Stomach (tissue), 9 donors: ENCODE data around the gene OGFOD1. TPM values are rescaled to one million over a fixed set of nuclear protein-coding genes. Genes with fewer than 3 reads are reported as not detected.

Experiments used
- DNase-seq, 2 donors: peaks; one replicate each; pipeline versions ENCODE4 v3.0.0 to v3.0.0-alpha.2; 2013 to 2019
- H3K27ac ChIP-seq, 5 donors: fragments of 200-600 bp in 4 of 5; sonication (generic) in 4 of 5; one replicate each; pipeline ENCODE4 v1.5.1; 2013 to 2019; ENCODE audit warnings: mild to moderate bottlenecking in 1 of 5, moderate library complexity in 1 of 5
- H3K27me3 ChIP-seq, 3 donors: fragments of 200-600 bp; sonication (generic); one replicate each; pipeline ENCODE4 v1.5.1; 2017 to 2019; ENCODE audit warnings: mixed run types in 1 of 3
- H3K36me3 ChIP-seq, 4 donors: fragments of 200-600 bp; sonication (generic); 1 replicate in 3 of 4; 2 replicates in 1 of 4; pipeline ENCODE4 v1.5.1; 2016 to 2019
- H3K4me1 ChIP-seq, 4 donors: fragments of 200-600 bp; sonication (generic); one replicate each; pipeline ENCODE4 v1.5.1; 2016 to 2019
- H3K4me3 ChIP-seq, 4 donors: fragments of 200-600 bp; sonication (generic) in 3 of 4; one replicate each; pipeline ENCODE4 v1.5.1; 2016 to 2019; ENCODE audit warnings: mild to moderate bottlenecking in 1 of 4
- H3K9me3 ChIP-seq, 4 donors: fragments of 200-600 bp; sonication (generic); one replicate each; pipeline ENCODE4 v1.5.1; 2016 to 2019
- EP300 ChIP-seq: sonication (generic); formaldehyde crosslinking; IDR thresholded peaks from one replicate; pipeline ENCODE4 v1.6.1; 2017; ENCODE audit warnings: antibody characterized with exemption
- POLR2A ChIP-seq, 4 donors: fragments of 450-650 bp; IDR thresholded peaks; one replicate each; pipeline ENCODE4 v1.6.1; 2016; ENCODE audit warnings: antibody characterized with exemption in 4 of 4, control low read depth in 2 of 4, mild to moderate bottlenecking in 1 of 4, moderate library complexity in 1 of 4
- POLR2AphosphoS5 ChIP-seq, 3 donors: sonication (generic); formaldehyde crosslinking; IDR thresholded peaks; one replicate each; pipeline ENCODE4 v1.6.1; 2016; ENCODE audit warnings: antibody characterized with exemption in 3 of 3
- WGBS, 5 donors: extraction: QIAGEN DNeasy Blood & Tissue Kit in 3 of 5; methylation state at CpG; one replicate each; pipeline versions ENCODE4 v1.1.5 to v1.1.7; 2013 to 2018; 5-methylcytosine and 5-hydroxymethylcytosine counted together
- intact Hi-C: fragments of 100-400 bp; cut with DNase I; formaldehyde crosslinking; loops from one replicate; pipeline ENCODE4 v1.15.1; 2023; ENCODE audit warnings: low total_unique reads
- polyA plus RNA-seq, 3 donors: library from polyadenylated mRNA; stranded (reverse); fragments of 200-250 nt; gene quantifications; one replicate each; pipeline ENCODE4 v1.2.3, GENCODE V29; 2013
- total RNA-seq, 5 donors: library from RNA; depleted of rRNA; stranded (reverse); fragments of >200 nt; gene quantifications; one replicate each; pipeline versions ENCODE4 v1.1.0 to v1.2.3, GENCODE V29; 2014 to 2016
- TF ChIP-seq, protein P1 (sequence below), 7 experiments: fragments of 450-650 bp in 4 of 7; fragments of 200-600 bp in 3 of 7; sonication (generic) in 3 of 7; IDR thresholded peaks; one replicate each; pipeline ENCODE4 v1.5.1; 2016 to 2019; ENCODE audit warnings: antibody characterized with exemption in 7 of 7, control low read depth in 2 of 7, mild to moderate bottlenecking in 1 of 7
- donor health status: healthy with polysubstance abuse.
- donor health status: Bipolar disorder and iron deficiency.
- donor health status: healthy.

The OGFOD1 gene
- total and polyA plus RNA-seq, 8 donors, result 8.4 to 167 (median 25.6) TPM

DNA sequence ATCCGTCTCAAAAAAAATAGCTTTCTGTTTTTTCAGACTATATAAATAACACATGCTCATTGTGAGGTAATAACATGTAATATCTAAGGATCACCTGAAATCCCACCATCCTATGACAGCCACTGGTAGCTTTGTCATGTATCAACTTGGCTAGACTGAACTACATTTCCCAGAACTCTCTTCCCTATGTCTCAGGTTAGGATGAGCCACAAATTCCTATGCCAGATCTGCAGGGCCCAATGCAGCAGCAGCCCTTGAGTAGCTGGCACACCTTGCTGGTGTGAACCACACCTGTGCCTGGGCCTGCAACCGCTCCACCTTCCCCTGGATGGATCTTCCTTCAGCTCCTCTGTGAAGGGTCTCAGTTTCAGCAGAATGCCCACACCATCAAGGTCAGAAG lies 28.1 kb downstream of the OGFOD1 start:
- H3K4me3 ChIP-seq, result no peak overlapping the region
- DNase-seq, result no peak
- intact Hi-C loops, result no loop called here
- no peaks in the 10 kb centered on the region for H3K9me3 ChIP-seq
- peaks cover 40 to 97% (median 95%) of the 10 kb centered on the region in 4 donors for H3K36me3 ChIP-seq
- H3K27me3 ChIP-seq, result no peaks in the 10 kb centered on the region
- TF ChIP-seq, protein P1, sequence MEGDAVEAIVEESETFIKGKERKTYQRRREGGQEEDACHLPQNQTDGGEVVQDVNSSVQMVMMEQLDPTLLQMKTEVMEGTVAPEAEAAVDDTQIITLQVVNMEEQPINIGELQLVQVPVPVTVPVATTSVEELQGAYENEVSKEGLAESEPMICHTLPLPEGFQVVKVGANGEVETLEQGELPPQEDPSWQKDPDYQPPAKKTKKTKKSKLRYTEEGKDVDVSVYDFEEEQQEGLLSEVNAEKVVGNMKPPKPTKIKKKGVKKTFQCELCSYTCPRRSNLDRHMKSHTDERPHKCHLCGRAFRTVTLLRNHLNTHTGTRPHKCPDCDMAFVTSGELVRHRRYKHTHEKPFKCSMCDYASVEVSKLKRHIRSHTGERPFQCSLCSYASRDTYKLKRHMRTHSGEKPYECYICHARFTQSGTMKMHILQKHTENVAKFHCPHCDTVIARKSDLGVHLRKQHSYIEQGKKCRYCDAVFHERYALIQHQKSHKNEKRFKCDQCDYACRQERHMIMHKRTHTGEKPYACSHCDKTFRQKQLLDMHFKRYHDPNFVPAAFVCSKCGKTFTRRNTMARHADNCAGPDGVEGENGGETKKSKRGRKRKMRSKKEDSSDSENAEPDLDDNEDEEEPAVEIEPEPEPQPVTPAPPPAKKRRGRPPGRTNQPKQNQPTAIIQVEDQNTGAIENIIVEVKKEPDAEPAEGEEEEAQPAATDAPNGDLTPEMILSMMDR (IDR thresholded peaks at IDR 0.05), result no peak
- no peak for TF ChIP-seq POLR2AphosphoS5 (IDR thresholded peaks at IDR 0.05)
- TF ChIP-seq POLR2A (IDR thresholded peaks at IDR 0.05), result no peak
- no peak for TF ChIP-seq EP300
- no peak overlapping the region for H3K27ac ChIP-seq
- WGBS, 5 donors, result 91 to 100% (median 97%) methylated on average over 1 to 2 of the region's 2 CpGs
- no peaks in the 10 kb centered on the region for H3K4me1 ChIP-seq

DNA sequence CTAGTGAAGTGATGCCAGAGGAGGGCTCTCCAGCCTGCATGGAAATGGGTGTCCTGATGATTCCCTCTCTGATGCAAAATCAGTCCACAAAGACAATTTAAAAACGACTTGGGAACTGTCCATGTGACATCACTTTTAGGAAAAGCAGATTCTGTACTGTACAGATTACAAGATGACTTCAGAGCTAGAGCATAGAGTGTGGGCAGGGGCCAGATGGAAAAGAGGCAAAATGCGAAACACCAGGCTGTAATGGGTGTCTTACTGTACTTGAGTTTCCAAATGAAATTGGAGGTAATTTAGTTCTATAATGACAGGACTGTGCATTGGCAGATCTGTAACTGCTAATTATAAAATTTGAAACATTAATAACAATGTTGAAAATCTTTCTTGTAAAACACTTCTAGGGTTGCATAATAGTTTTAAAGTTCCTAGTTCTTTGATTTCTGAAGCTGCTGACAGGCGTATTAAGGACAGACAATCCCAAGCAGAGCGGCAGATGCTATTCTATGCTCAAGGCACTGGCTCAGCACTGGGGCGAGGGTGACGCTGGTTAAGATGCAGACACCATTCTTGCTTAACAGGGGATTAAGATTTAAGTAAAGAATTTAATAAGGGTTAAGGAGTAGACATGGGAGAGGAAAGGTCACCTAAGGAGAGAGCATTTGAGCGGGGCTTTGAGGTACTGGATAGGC lies 29.6 kb downstream of the OGFOD1 start:
- TF ChIP-seq, protein P1 (IDR thresholded peaks at IDR 0.05), result no peak
- no peak for TF ChIP-seq POLR2A (IDR thresholded peaks at IDR 0.05)
- TF ChIP-seq EP300, result no peak
- no peak for TF ChIP-seq POLR2AphosphoS5 (IDR thresholded peaks at IDR 0.05)
- Histone ChIP-seq H3K27me3 (no peaks in the 10 kb centered on the region), H3K27ac (no peak overlapping the region), H3K36me3 (peaks cover 27 to 96% (median 93%) of the 10 kb centered on the region in 4 donors), H3K4me3 (no peak overlapping the region), H3K4me1 (no peaks in the 10 kb centered on the region), H3K9me3 (no peaks in the 10 kb centered on the region)
- 81 to 88% (median 87%) methylated on average over 7 of the region's 7 CpGs for WGBS, 5 donors
- no peak for DNase-seq
- intact Hi-C loops, result no loop called here

DNA sequence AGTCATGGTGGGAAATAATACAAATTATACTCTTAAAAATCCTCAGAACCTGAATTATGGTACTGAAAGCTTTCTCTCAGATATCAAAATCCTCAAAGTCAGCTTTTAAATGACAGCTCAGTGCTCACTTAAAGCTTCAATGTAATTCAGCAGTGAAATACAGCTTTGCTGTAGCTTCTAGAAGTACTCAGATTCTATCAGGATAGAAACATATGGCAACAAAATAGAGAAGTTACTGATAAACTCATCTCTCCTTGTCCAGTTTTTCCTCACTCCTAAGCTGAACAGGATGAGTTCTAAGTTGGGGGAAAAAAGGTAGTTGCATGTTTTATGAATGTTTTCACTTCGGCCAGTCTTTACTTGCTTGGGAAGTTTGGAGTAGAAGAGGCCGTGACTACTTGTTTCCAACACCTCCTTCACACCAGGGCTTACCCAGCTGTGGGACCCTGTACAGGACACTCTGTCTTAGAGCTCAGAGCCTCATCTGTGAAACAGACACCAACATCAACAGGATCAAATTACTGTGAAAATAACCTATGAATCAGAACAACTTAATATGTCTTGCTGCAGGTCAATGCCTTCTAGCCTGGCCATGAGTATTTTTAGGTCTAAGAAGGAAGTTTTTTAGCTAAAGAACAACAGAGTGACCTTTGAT lies 30.2 kb downstream of the OGFOD1 start:
- TF ChIP-seq POLR2AphosphoS5 (IDR thresholded peaks at IDR 0.05), result no peak
- TF ChIP-seq POLR2A (IDR thresholded peaks at IDR 0.05), result no peak
- TF ChIP-seq, protein P1 (IDR thresholded peaks at IDR 0.05), result no peak
- TF ChIP-seq EP300, result no peak
- intact Hi-C loops, result no loop called here
- Histone ChIP-seq H3K27me3 (no peaks in the 10 kb centered on the region), H3K27ac (no peak overlapping the region), H3K4me3 (no peak overlapping the region), H3K4me1 (no peaks in the 10 kb centered on the region), H3K36me3 (peaks cover 22 to 94% (median 89%) of the 10 kb centered on the region in 4 donors), H3K9me3 (no peaks in the 10 kb centered on the region)
- 93 to 100% (median 96%) methylated on average over 2 of the region's 2 CpGs for WGBS, 5 donors
- DNase-seq, result no peak

DNA sequence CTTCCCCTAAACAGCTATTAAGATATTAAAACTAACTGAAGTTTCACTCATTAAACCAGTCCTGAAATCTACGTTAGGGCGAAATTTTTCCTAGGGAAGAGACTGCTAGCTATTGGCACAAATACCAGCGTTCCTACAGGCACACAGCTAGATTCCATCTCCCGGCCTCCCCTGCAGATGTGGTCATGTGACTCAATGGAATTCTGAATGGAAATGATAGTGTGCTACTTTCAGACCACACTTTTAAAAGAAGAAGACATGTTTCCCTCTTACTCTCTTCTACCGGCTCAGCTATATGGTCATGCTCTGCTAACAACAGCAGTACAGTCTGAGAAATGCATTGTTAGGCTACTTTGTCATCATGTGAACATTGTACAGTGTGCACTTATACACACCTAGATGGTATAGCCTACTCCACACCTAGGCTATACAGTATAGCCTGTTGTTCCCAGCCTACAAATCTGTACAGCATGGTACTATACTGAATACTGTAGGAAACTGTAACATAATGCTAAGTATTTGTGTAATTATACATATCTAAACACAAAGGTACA lies 31.4 kb downstream of the OGFOD1 start:
- H3K4me1 ChIP-seq, result no peaks in the 10 kb centered on the region
- TF ChIP-seq, protein P1 (IDR thresholded peaks at IDR 0.05), result no peak
- TF ChIP-seq EP300 (no peak), POLR2A (IDR thresholded peaks at IDR 0.05) (no peak)
- H3K36me3 ChIP-seq, result peaks cover 20 to 82% (median 77%) of the 10 kb centered on the region in 4 donors
- intact Hi-C loops, result no loop called here
- H3K9me3 ChIP-seq, result no peaks in the 10 kb centered on the region
- no peaks in the 10 kb centered on the region for H3K27me3 ChIP-seq
- no peak overlapping the region for H3K4me3 ChIP-seq
- WGBS, 5 donors, result 90 to 95% (median 92%) methylated on average over 5 of the region's 5 CpGs
- no peak for DNase-seq
- no peak overlapping the region for H3K27ac ChIP-seq
